Mesendoderm (in vitro differentiated cells): ENCODE data around the gene ART1. TPM values are rescaled to one million over a fixed set of nuclear protein-coding genes. Genes with fewer than 3 reads are reported as not detected.
"Not testable (repeated sequence)": the region's sequence is repeated elsewhere in the genome, so short reads cannot be mapped to it uniquely, and the experiment has no call there.

Source experiments
- DNase-seq: peaks from one replicate; pipeline ENCODE4 v3.0.0; 2013
- H2AK5ac ChIP-seq: 2 replicates; pipeline ENCODE4 v1.6.1; 2013; ENCODE audit warnings: low read length, inconsistent platforms
- H2BK120ac ChIP-seq: 2 replicates; pipeline ENCODE4 v1.6.1; 2013; ENCODE audit warnings: low read depth, mild to moderate bottlenecking, low read length, moderate library complexity, mixed read lengths
- H2BK15ac ChIP-seq: replicated peaks from 2 replicates; pipeline ENCODE4 v1.6.1; 2013; ENCODE audit warnings: low read depth, mild to moderate bottlenecking, moderate library complexity
- H2BK5ac ChIP-seq: 2 replicates; pipeline ENCODE4 v1.6.1; 2013; ENCODE audit warnings: low read length, inconsistent platforms
- H3K18ac ChIP-seq: 2 replicates; pipeline ENCODE4 v1.6.1; 2013; ENCODE audit warnings: mild to moderate bottlenecking, low read length, mixed read lengths
- H3K23ac ChIP-seq: one replicate; pipeline ENCODE4 v1.6.1; 2013; ENCODE audit warnings: low read length
- H3K27ac ChIP-seq: 2 replicates; pipeline ENCODE4 v1.5.1; 2013; ENCODE audit warnings: low read depth, mild to moderate bottlenecking, inconsistent platforms, low read length, moderate library complexity
- H3K27me3 ChIP-seq: 2 replicates; pipeline ENCODE4 v1.6.1; 2013; ENCODE audit warnings: low read length, control low read depth, mild to moderate bottlenecking, inconsistent platforms; ENCODE audit not compliant: insufficient read depth, poor library complexity
- H3K36me3 ChIP-seq: 2 replicates; pipeline ENCODE4 v1.6.1; 2013; ENCODE audit warnings: low read length, inconsistent platforms; ENCODE audit not compliant: control insufficient read depth, insufficient read depth
- H3K4ac ChIP-seq: one replicate; pipeline ENCODE4 v1.6.1; 2013; ENCODE audit warnings: low read depth, mild to moderate bottlenecking, low read length, moderate library complexity
- H3K4me1 ChIP-seq: 2 replicates; pipeline ENCODE4 v1.6.1; 2013; ENCODE audit warnings: low read depth, low read length, inconsistent platforms; ENCODE audit not compliant: control insufficient read depth
- H3K4me2 ChIP-seq: 2 replicates; pipeline ENCODE4 v1.6.1; 2013; ENCODE audit warnings: low read length
- H3K4me3 ChIP-seq: 2 replicates; pipeline ENCODE4 v1.5.1; 2013; ENCODE audit warnings: mild to moderate bottlenecking, low read length
- H3K56ac ChIP-seq: one replicate; pipeline ENCODE4 v1.6.1; 2013; ENCODE audit warnings: low read length
- H3K79me1 ChIP-seq: 2 replicates; pipeline ENCODE4 v1.6.1; 2013; ENCODE audit warnings: low read length, inconsistent platforms
- H3K79me2 ChIP-seq: 2 replicates; pipeline ENCODE4 v1.6.1; 2013; ENCODE audit warnings: mild to moderate bottlenecking, low read length; ENCODE audit not compliant: control insufficient read depth, insufficient read depth
- H3K9ac ChIP-seq: 2 replicates; pipeline ENCODE4 v1.6.1; 2013; ENCODE audit warnings: low read length, inconsistent platforms
- H4K5ac ChIP-seq: one replicate; pipeline ENCODE4 v1.6.1; 2013; ENCODE audit warnings: low read length
- H4K8ac ChIP-seq: one replicate; pipeline ENCODE4 v1.6.1; 2013; ENCODE audit warnings: low read depth, mild to moderate bottlenecking, control low read depth, low read length, moderate library complexity
- WGBS: extraction: QIAGEN DNeasy Blood & Tissue Kit; methylation state at CpG from one replicate; pipeline ENCODE4 v1.1.7; 2013; ENCODE audit warnings: low lambda C conversion rate, missing lambda C conversion rate; ENCODE audit not compliant: insufficient coverage; ENCODE audit errors: extremely low coverage; 5-methylcytosine and 5-hydroxymethylcytosine counted together
- polyA plus RNA-seq, 2 experiments: library from polyadenylated mRNA; stranded (reverse); fragments of 200-250 nt; gene quantifications; one replicate each; pipeline ENCODE4 v1.2.3, GENCODE V29; 2013

The ART1 gene, protein sequence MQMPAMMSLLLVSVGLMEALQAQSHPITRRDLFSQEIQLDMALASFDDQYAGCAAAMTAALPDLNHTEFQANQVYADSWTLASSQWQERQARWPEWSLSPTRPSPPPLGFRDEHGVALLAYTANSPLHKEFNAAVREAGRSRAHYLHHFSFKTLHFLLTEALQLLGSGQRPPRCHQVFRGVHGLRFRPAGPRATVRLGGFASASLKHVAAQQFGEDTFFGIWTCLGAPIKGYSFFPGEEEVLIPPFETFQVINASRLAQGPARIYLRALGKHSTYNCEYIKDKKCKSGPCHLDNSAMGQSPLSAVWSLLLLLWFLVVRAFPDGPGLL
- not detected for polyA plus RNA-seq (2013, experiment 1 of 2)
- not detected for polyA plus RNA-seq (2013, experiment 2 of 2)

- Histone ChIP-seq H3K79me1 (no peaks in the 10 kb centered on the region), H2BK120ac (no peak within 1 kb of the TSS), H3K9ac (no peak within 1 kb of the TSS), H3K4me3 (no peak within 1 kb of the TSS), H2BK15ac (no peak within 1 kb of the TSS), H3K56ac (no peak within 1 kb of the TSS), H3K23ac (no peak within 1 kb of the TSS), H2BK5ac (no peak within 1 kb of the TSS), H3K4me1 (peaks cover 6% of the 10 kb centered on the region), H3K27ac (no peak within 1 kb of the TSS), H3K79me2 (no peaks in the 10 kb centered on the region), H3K36me3 (no peaks in the 10 kb centered on the region), H3K4ac (no peak within 1 kb of the TSS), H4K5ac (no peak within 1 kb of the TSS), H4K8ac (no peak within 1 kb of the TSS), H3K4me2 (no peak within 1 kb of the TSS), H3K18ac (no peak within 1 kb of the TSS), H2AK5ac (peak within 1 kb of the TSS; percentile 74), H3K27me3 (no peaks in the 10 kb centered on the region)
- no CpG with 5 or more reads among the region's 4 CpGs for WGBS
- DNase-seq = no peak
Measured at GRCh38 chr11:3644817-3645235, at the start of gene ART1. Gene ART1, plus strand, starts transcription at chr11:3645128. Its CDS starts 14,086 bp downstream, at chr11:3659214.

DNA sequence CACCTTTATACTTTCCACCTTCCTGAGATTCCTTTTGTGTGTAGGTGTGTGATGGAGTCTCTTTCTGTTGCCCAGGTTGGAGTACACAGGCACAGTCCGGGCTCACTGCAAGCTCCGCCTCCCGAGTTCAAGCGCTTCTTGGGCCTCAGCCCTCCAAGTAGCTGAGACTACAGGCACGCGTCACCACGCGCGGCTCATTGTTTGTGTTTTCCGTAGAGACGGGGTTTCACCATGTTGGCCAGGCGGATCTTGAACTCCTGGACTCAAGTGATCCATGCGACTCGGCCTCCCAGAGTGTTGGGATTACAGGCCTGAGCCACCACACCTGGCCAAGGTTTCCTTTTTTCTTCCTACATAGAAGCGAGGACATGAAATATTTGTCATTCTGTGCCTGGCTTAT, 47.2 kb upstream of the ART1 start:
- H3K9ac ChIP-seq, H4K5ac ChIP-seq, H3K23ac ChIP-seq, H3K56ac ChIP-seq, H2BK15ac ChIP-seq, H3K4me3 ChIP-seq, H3K79me1 ChIP-seq, H2AK5ac ChIP-seq, H3K27me3 ChIP-seq, H2BK120ac ChIP-seq, H3K4me1 ChIP-seq, H3K79me2 ChIP-seq, H3K27ac ChIP-seq, H2BK5ac ChIP-seq, DNase-seq, H3K36me3 ChIP-seq, H4K8ac ChIP-seq, H3K4me2 ChIP-seq, H3K4ac ChIP-seq, H3K18ac ChIP-seq: not testable (repeated sequence)
- no CpG with 5 or more reads among the region's 15 CpGs for WGBS

DNA sequence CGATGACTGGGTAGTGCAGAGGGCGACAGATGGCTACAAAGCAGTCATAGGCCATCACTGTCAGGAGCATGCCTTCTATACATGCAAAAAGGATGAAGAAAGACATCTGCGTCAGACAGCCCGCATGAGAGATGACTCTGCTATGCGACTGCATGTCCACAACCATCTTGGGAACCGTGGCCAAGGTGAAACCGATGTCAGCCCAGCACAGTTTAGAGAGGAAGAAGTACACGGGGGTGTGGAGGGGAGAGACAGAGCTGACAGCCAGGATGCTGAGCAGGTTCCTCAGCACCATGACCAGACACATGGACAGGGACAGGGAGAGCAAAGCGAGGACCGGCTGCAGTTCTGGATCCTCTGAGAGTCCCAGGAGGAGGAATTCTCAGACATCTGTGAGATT, 44.7 kb upstream of the ART1 start:
- H3K36me3 ChIP-seq, H3K79me2 ChIP-seq, H3K4me2 ChIP-seq, H3K79me1 ChIP-seq, H2BK120ac ChIP-seq, H3K4ac ChIP-seq, H4K8ac ChIP-seq, DNase-seq, H3K27ac ChIP-seq, H3K56ac ChIP-seq, H2BK15ac ChIP-seq, H4K5ac ChIP-seq, H3K18ac ChIP-seq, H2BK5ac ChIP-seq, H3K23ac ChIP-seq, H2AK5ac ChIP-seq, H3K27me3 ChIP-seq, H3K4me1 ChIP-seq, H3K9ac ChIP-seq, H3K4me3 ChIP-seq: not testable (repeated sequence)
- WGBS = no CpG with 5 or more reads among the region's 10 CpGs

GRCh38 chr11:3604167-3604566, 40.8 kb upstream of the ART1 start:
- WGBS = no CpG with 5 or more reads among the region's 3 CpGs

DNA sequence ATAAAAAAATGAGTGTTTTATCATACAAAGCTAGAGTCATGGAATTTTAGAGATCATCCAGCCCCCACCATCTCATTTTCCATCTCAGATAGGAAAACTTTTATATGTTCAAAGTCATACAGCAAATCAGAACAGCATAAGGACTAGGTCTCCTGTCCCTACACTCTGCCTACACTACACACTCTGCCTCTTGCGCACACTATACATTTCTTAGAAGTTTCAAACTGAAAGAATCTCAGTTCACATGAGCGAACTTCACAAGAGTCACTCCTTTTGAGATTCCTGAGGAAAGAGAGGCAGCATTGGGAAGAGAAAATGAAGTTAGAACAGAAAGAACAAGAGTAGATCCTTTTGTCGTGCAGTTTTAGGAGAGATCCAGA, 39.7 kb upstream of the ART1 start:
- no peak overlapping the region for H3K27ac ChIP-seq
- no peak overlapping the region for H3K9ac ChIP-seq
- DNase-seq = no peak
- H3K56ac ChIP-seq = no peak overlapping the region
- H3K4me1 ChIP-seq = no peaks in the 10 kb centered on the region
- peak overlapping the region; percentile 57 for H2BK15ac ChIP-seq
- no peak overlapping the region for H4K5ac ChIP-seq
- H3K4me2 ChIP-seq = no peak overlapping the region
- no peak overlapping the region for H3K4me3 ChIP-seq
- no peak overlapping the region for H3K23ac ChIP-seq
- H3K36me3 ChIP-seq = no peaks in the 10 kb centered on the region
- no CpG with 5 or more reads among the region's 3 CpGs for WGBS
- H3K18ac ChIP-seq = no peak overlapping the region
- H3K79me1 ChIP-seq = no peaks in the 10 kb centered on the region
- H2BK120ac ChIP-seq = no peak overlapping the region
- no peak overlapping the region for H2AK5ac ChIP-seq
- no peaks in the 10 kb centered on the region for H3K27me3 ChIP-seq
- no peak overlapping the region for H4K8ac ChIP-seq
- no peaks in the 10 kb centered on the region for H3K79me2 ChIP-seq
- no peak overlapping the region for H3K4ac ChIP-seq
- no peak overlapping the region for H2BK5ac ChIP-seq

More at GRCh38 chr11:3604167-3604566, 40.8 kb upstream of the ART1 start:
- Histone ChIP-seq H3K4me3 (no peak overlapping the region), H3K56ac (no peak overlapping the region), H4K5ac (no peak overlapping the region), H3K27ac (no peak overlapping the region), H3K79me1 (no peaks in the 10 kb centered on the region), H3K4me1 (no peaks in the 10 kb centered on the region), H3K18ac (no peak overlapping the region), H2BK15ac (no peak overlapping the region), H2BK120ac (no peak overlapping the region), H4K8ac (no peak overlapping the region), H3K79me2 (no peaks in the 10 kb centered on the region), H3K27me3 (no peaks in the 10 kb centered on the region), H3K36me3 (no peaks in the 10 kb centered on the region), H3K4me2 (no peak overlapping the region), H3K23ac (no peak overlapping the region), H3K4ac (no peak overlapping the region), H2BK5ac (no peak overlapping the region), H3K9ac (no peak overlapping the region), H2AK5ac (no peak overlapping the region)
- no peak for DNase-seq

- H3K4ac ChIP-seq = no peak overlapping the region
- no CpG with 5 or more reads among the region's 5 CpGs for WGBS
- H2BK15ac ChIP-seq = no peak overlapping the region
- no peak overlapping the region for H3K23ac ChIP-seq
- no peak overlapping the region for H2BK5ac ChIP-seq
- H3K4me2 ChIP-seq = no peak overlapping the region
- no peaks in the 10 kb centered on the region for H3K79me2 ChIP-seq
- H4K5ac ChIP-seq = no peak overlapping the region
- no peak overlapping the region for H4K8ac ChIP-seq
- no peak overlapping the region for H3K4me3 ChIP-seq
- no peaks in the 10 kb centered on the region for H3K79me1 ChIP-seq
- H3K18ac ChIP-seq = no peak overlapping the region
- H3K9ac ChIP-seq = no peak overlapping the region
- DNase-seq = no peak
- no peaks in the 10 kb centered on the region for H3K27me3 ChIP-seq
- H3K27ac ChIP-seq = no peak overlapping the region
- no peak overlapping the region for H3K56ac ChIP-seq
- H2BK120ac ChIP-seq = no peak overlapping the region
- no peak overlapping the region for H2AK5ac ChIP-seq
- no peaks in the 10 kb centered on the region for H3K4me1 ChIP-seq
- H3K36me3 ChIP-seq = no peaks in the 10 kb centered on the region
Measured at GRCh38 chr11:3605771-3606203, 39.1 kb upstream of the ART1 start.
